Stimulated activated CD8-positive, alpha-beta memory T cell treated with anti-CD3 and anti-CD28 coated beads, Interleukin-4, amount 100 ng/mL, for 4 hours (primary cell): Measurements from ENCODE around the gene SIM1.

Source experiments
- DNase-seq, 2 donors: peaks; one replicate each; pipeline ENCODE4 v3.0.0-alpha.2; 2020; ENCODE audit warnings: low read depth in 2 of 2, low spot score in 1 of 2

Gene SIM1

DNA sequence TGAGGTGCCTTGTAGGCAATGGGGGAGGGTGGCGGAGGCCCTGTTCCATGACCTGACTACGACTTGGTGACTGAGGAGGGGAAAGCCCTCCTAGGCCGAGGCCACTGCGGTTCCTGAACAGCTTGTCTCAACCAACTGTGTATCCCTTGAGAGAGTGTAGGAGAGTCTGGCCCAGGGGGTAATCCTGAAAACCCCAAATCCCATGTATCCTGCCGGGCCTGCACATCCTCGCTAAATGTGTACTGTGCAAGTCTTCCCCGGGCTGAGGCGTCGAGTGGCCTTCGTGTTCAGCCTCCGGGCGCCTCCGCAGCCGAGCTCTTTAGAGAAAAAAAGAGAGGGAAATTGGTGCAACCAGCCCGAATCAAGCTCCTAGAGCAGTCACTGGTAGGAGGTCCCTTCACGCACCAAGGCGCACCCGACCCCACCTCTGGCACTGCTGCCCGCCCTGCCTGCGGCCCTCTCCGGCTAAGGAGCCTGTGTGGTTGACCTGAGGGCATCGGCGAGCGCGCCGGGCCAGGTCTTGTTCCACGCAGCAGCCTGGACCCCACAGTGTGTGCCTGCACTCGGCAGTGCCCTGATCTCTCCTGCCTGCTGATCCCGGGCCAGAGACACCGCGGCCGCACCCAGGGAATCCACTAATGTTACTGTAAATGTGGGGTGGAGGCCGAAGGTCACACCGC, 7.3 kb downstream of the SIM1 start:
- DNase-seq = no peak

DNA sequence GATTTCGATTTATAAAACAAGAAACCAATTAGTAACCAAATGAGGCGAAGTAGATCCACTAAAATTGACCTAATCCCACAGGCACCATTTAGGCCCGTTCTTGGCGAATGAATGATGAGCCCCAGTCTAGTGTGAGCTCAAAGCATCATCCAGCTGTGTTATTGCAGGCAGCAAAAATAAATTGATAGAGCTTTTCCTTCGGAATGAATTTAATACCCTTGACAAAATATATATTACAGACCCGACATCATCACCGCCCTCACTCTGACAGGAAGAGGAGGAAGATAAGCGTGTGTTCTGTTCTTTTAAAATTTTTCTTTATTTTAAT, 7.8 kb downstream of the SIM1 start:
- no peak for DNase-seq

- no peak for DNase-seq
These were observed 8.4 kb downstream of the SIM1 start for GRCh38 chr6:100456141-100456907.

DNA sequence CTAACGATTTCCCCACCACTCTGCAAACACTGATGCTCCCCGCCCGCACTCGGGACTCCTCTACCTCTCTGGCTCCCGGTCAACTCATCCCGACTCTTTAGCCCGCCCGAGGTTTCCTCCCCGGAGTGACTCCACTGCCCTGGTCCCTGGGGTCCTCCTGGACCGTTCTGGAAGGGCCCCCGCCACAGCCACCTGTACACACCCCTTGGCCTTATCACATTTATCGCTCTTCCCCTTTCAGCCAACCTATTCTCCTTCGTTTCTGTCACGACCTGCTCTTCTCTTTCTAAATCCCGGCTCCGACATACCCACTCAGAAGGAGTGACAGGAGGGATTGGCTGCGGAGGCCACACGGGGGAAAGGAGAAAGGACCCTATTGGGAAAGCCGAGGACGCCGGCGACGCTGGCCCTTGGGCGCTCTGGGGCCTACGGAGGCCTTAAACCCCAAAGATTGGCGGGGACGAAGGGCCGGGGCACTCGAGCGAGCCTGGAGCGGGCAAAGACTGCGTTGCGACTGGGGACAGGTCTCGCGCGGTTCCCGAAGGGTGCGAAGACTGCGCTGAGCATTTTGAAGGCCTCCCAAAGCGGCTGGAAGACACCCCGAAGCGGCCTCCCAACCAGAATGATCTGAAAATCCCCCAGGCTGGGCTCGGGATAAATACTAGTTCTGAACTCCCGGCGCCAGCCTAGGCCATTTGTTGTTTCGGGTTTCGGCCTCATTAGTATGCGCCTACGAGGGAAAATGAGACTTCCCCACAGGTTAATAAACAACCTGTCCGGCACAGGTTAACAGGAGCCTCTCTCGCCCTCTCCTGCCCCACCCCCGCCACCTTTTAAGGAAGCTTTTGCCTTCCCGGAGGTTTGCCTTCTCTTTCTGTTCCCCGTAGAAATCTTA, 9.2 kb downstream of the SIM1 start:
- DNase-seq = no peak

DNA sequence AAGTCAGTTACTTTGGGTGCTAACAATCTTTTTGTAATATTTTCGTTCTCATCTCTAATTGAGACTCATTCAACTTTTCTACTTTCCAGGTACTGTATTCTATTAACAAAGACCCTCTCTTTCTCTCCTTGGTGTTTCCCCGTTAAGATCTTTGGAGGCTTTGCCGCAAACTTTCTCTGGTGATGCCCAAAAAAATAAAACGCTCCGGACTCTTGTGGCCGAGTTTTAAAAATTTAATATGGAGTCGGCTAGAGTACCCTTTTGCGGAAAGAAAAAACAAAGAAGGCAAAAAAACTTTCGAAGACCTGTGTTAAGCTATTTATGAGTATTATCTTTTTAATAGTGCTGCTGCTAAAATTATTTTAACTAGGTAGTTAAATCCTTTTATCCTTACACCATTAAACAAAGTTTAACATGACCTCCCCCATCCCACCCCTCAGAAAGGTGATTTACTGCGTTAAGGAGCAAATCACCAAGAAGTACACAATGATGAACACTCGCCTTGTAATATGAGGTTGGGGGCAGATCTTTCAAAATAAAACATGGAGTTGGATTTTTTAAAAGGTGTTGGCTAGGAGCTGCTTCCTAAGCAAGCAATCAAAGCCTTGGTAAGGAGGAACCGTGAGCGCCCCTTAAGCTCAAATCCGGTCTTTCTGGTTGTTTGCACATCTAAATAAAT, 10.0 kb downstream of the SIM1 start:
- no peak for DNase-seq

GRCh38 chr6:100453701-100454521, 10.8 kb downstream of the SIM1 start:
- DNase-seq = no peak

DNA sequence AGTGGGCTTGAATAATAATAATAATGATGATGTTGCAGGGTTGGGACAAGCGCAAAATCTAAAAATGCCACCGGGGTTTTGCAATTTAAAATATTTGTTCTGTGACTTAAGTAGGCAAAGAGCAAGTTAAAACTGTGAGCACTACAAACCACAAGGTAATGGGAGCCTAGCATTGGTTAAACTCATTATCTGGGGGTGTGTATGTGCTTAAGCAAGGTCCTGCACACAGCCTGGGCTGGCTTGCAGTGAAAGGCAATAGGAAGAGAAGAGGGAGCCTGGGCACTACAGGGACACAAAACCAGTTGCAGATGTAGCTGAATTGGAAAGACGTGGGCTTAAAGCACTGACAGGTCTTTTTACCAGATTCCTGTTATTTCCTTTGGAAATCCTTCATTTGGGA, 11.7 kb downstream of the SIM1 start:
- no peak for DNase-seq

GRCh38 chr6:100451577-100451976, 13.1 kb downstream of the SIM1 start:
- no peak for DNase-seq

DNA sequence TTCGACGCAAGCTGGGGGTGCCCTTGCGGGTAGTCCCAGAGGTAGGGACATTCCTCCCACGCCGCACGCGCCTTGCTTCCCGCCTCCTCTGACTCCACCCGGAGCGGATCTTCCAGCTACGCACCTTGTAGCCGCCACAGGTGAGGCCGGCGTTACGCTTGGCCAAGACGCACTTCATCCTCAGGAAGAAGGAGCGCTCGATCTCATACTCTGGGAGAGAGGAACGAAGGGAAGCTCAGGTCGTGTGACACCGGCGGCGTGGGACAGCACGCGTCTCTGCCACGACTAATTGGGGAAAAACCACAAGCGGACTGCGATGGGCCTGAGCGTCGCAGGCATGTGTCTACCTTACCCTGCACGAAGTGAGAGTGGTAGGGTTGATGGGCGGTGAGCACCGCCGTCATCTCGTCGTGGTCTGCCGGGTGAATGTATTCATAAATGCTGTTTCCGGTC, 15.5 kb downstream of the SIM1 start:
- DNase-seq = no peak

- no peak for DNase-seq
These were observed 16.6 kb downstream of the SIM1 start for GRCh38 chr6:100447900-100448748.

GRCh38 chr6:100447081-100447899, 17.4 kb downstream of the SIM1 start:
- DNase-seq = no peak

GRCh38 chr6:100446115-100447080, 18.3 kb downstream of the SIM1 start:
- no peak for DNase-seq

- DNase-seq = no peak
These were observed 19.2 kb downstream of the SIM1 start for GRCh38 chr6:100445512-100445911.

DNA sequence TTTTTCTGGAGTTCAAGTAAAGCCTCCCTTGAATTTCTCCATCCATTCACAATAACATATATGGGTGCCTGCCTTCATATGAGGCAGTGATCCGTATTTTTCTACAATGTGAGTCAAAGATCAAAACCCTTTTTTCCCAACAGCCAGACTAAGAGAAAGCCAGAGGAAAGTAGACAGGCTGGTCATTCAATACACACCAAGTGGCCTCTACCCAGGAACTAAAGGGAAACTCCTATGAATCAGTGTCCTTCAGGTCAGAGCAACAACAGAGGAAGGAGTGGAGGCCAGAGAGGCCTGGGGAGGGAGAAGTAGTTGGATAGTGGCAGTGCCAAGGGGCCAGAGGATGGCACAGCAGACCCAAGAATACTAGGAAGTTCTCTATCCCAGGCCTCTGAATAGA, 23.8 kb downstream of the SIM1 start:
- DNase-seq = no peak

- DNase-seq = no peak
These were observed 29.4 kb downstream of the SIM1 start for GRCh38 chr6:100435299-100435698.

GRCh38 chr6:100433726-100434435, 30.8 kb downstream of the SIM1 start:
- DNase-seq = no peak

DNA sequence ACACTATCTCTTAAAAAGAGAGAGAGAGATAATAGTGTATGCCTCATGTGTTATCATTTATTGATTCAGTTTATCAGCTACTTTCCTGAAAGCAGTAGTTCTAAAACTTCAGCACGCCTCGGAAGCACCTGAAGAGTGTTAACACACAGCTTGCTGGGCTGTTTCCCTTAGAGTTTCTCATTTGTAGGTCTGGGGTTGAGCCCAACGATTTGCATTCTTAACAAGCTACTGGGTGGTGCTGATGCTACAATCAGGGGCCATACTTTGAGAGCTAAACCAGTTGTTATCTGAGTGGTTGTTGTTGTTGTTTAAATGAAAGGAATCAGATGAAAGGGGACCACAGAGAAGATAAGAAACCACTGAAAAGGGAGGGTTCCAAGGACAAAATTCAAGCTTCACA, 32.6 kb downstream of the SIM1 start:
- no peak for DNase-seq
